Measurements from ENCODE around the gene SERPINB10. TPM values are rescaled to one million over a fixed set of nuclear protein-coding genes. Genes with fewer than 3 reads are reported as not detected.

The SERPINB10 gene
- total and polyA plus RNA-seq, 2 of the 8 experiments (the other 6 are each of a cell fraction or from before 2014, with no cell fraction given): not detected

- peak; percentile 62 for TF ChIP-seq KDM4A (IDR thresholded peaks at IDR 0.05; ENCODE audit: low read depth, low read length, severe bottlenecking)
- peak in 1 of 2 experiments; percentile 50; a peak in 1 of 3 replicates for TF ChIP-seq POLR2A (IDR thresholded peaks at IDR 0.05; ENCODE audit: control extremely low read depth in 1 of 2, low read depth in 2 of 2, low read length in 2 of 2)
- no peak for TF ChIP-seq CEBPB (IDR thresholded peaks at IDR 0.05; ENCODE audit: low read depth, low read length)
- TF ChIP-seq RAD21 (IDR thresholded peaks at IDR 0.05 in 1 of 2, conservative IDR thresholded peaks at IDR 0.05 in 1 of 2; ENCODE audit: low read depth in 2 of 2, low read length in 2 of 2): peak in 1 of 2 experiments; percentile 9; a peak in 1 of 4 replicates
- TF ChIP-seq SRF (IDR thresholded peaks at IDR 0.05; ENCODE audit: low read depth, low read length): no peak
- no peak for TF ChIP-seq SIX5 (IDR thresholded peaks at IDR 0.05; ENCODE audit: low read depth, low read length)
- TF ChIP-seq BRCA1 (IDR thresholded peaks at IDR 0.05; ENCODE audit: low read depth, low read length): no peak
- TF ChIP-seq EGR1 (IDR thresholded peaks at IDR 0.05; ENCODE audit: borderline replicate concordance, low read depth, low read length): no peak
- TF ChIP-seq CTCF (IDR thresholded peaks at IDR 0.05; ENCODE audit: control extremely low read depth in 1 of 3, insufficient read depth in 1 of 3, low read depth in 1 of 3, low read length in 3 of 3): peak in 2 of 3 experiments; percentile 29 to 36; a peak in 3 of 4 replicates
- peak; percentile 79 for TF ChIP-seq MAX (IDR thresholded peaks at IDR 0.05)
- TF ChIP-seq E2F6 (IDR thresholded peaks at IDR 0.05): peak; percentile 96
- TF ChIP-seq RXRA (IDR thresholded peaks at IDR 0.05; ENCODE audit: insufficient read depth, low read depth, low read length): no peak
- no peak for TF ChIP-seq TEAD4 (IDR thresholded peaks at IDR 0.05; ENCODE audit: low read depth, low read length)
- TF ChIP-seq CHD2 (IDR thresholded peaks at IDR 0.05; ENCODE audit: low read length): no peak
Observed at GRCh38 chr18:63949068-63949737, 41.4 kb downstream of the SERPINB10 start, which contains the start of gene HMSD (continued).

Measured in H1 (cell line).